Adipocyte (in vitro differentiated cells): ENCODE data around the gene RHCE.
"Not testable (repeated sequence)": the region's sequence is repeated elsewhere in the genome, so short reads cannot be mapped to it uniquely, and the experiment has no call there.

Source experiments
- DNase-seq: peaks from one replicate; pipeline ENCODE4 v3.0.0-alpha.2; 2015; ENCODE audit warnings: low read depth
- H3K27me3 ChIP-seq: replicated peaks from 2 replicates; pipeline ENCODE4 v1.7.0; 2013; ENCODE audit warnings: mild to moderate bottlenecking, low read length, moderate library complexity; ENCODE audit not compliant: control insufficient read depth, insufficient read depth
- H3K36me3 ChIP-seq: 2 replicates; pipeline ENCODE4 v1.7.0; 2013; ENCODE audit warnings: low read length, mild to moderate bottlenecking, moderate library complexity; ENCODE audit not compliant: control insufficient read depth, insufficient read depth, severe bottlenecking
- H3K4me1 ChIP-seq: 2 replicates; pipeline ENCODE4 v1.7.0; 2013; ENCODE audit warnings: mild to moderate bottlenecking, low read length, moderate library complexity; ENCODE audit not compliant: control insufficient read depth, insufficient read depth
- H3K4me3 ChIP-seq: 2 replicates; pipeline ENCODE4 v1.7.0; 2013; ENCODE audit warnings: mild to moderate bottlenecking, low read length, moderate library complexity
- H3K9ac ChIP-seq: 2 replicates; pipeline ENCODE4 v1.7.0; 2013; ENCODE audit warnings: mild to moderate bottlenecking, low read length, moderate library complexity
- H3K9me3 ChIP-seq: 2 replicates; pipeline ENCODE4 v1.7.0; 2013; ENCODE audit warnings: mild to moderate bottlenecking, low read length, moderate library complexity; ENCODE audit not compliant: control insufficient read depth

Gene RHCE

GRCh38 chr1:25356441-25356840, 64.2 kb downstream of the RHCE start:
- Histone ChIP-seq H3K4me1 (peaks cover 21% of the 10 kb centered on the region), H3K4me3 (no peak overlapping the region), H3K9me3 (no peaks in the 10 kb centered on the region), H3K9ac (no peak overlapping the region), H3K27me3 (no peaks in the 10 kb centered on the region), H3K36me3 (peaks cover 77% of the 10 kb centered on the region)
- no peak for DNase-seq

DNA sequence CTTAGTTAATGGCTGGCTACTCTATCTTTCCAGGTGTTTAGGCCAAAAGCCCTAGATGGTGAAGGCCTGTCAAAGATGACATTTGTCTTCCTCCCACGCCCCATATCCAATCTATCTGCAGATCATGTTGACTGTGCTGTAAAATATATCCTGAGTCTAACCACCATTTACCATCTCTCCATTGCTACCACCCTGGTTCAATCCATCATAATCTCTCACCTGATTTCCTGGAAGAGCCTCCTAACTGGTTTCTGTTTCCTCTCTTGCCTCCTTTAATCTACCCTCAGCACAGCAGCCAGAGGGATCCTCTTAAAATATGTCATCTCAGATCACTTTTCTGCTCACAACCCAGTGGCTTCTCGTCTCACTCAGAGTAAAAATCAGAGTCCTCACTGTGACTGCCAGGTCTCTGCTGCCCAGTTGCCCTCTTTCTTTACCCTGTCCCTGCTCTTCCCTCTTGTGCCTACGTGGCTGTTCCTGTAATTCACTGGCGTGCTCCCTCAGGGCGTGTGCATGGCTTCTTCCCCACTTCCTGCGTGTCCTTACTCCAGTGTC, 64.7 kb downstream of the RHCE start:
- Histone ChIP-seq H3K36me3 (peaks cover 75% of the 10 kb centered on the region), H3K9me3 (no peaks in the 10 kb centered on the region)

GRCh38 chr1:25349606-25350005, 71.0 kb downstream of the RHCE start:
- Histone ChIP-seq H3K4me1 (peaks cover 1% of the 10 kb centered on the region), H3K36me3 (peaks cover 54% of the 10 kb centered on the region)
- DNase-seq = no peak

More for the DNA sequence above, 64.7 kb downstream of the RHCE start:
- H3K9ac ChIP-seq = no peak overlapping the region
- H3K4me3 ChIP-seq = no peak overlapping the region
- H3K27me3 ChIP-seq = no peaks in the 10 kb centered on the region
- H3K4me1 ChIP-seq = peaks cover 16% of the 10 kb centered on the region
- DNase-seq = no peak

DNA sequence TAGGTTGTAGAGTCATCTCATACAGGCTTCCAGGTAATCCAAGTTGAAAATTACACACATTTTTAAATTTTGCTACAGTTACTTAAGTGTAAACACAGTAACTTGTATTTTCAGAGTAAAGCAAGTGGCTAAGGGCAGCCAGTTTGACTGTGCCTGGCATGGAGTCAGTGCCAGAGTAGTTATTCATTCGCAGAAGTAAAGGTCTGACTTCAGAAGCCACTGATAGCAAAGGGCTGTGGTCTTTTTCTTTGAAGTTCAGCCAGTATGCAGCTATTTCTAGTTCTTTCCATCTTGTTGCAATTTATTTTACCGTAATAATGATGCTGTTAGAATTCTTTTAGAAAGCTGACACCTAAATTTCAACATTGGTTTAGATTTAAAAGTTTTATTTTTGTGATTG, 73.1 kb downstream of the RHCE start:
- H3K9me3 ChIP-seq = no peaks in the 10 kb centered on the region
- no peaks in the 10 kb centered on the region for H3K27me3 ChIP-seq
- peaks cover 45% of the 10 kb centered on the region for H3K36me3 ChIP-seq
- peaks cover 17% of the 10 kb centered on the region for H3K4me1 ChIP-seq
- no peak for DNase-seq
- no peak overlapping the region for H3K4me3 ChIP-seq
- H3K9ac ChIP-seq = no peak overlapping the region

More at GRCh38 chr1:25349606-25350005, 71.0 kb downstream of the RHCE start:
- H3K27me3 ChIP-seq = no peaks in the 10 kb centered on the region
- H3K4me3 ChIP-seq = no peak overlapping the region
- H3K9me3 ChIP-seq = no peaks in the 10 kb centered on the region
- no peak overlapping the region for H3K9ac ChIP-seq

GRCh38 chr1:25343872-25344271, 76.8 kb downstream of the RHCE start:
- Histone ChIP-seq H3K27me3 (no peaks in the 10 kb centered on the region), H3K9me3 (no peaks in the 10 kb centered on the region), H3K4me1 (peaks cover 40% of the 10 kb centered on the region), H3K9ac (peak overlapping the region; percentile 11), H3K4me3 (no peak overlapping the region), H3K36me3 (peaks cover 30% of the 10 kb centered on the region)
- peak; percentile 81 for DNase-seq

DNA sequence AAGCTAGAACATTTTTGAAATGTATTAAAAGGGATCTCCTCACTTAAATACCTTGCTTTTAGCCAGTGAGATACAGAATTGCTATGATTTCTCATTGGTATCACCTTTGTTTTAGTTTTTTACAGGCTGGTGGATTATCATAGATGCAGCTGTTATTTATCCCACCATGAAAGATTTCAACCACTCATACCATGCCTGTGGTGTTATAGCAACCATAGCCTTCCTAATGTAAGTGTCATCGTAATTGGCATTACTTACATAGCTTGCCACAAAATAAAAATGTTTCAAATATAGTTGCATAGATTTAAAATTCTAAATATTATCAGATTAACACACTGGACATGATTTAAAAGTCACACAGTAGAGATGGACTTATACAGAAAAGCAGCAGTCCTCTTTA, 77.8 kb downstream of the RHCE start:
- peaks cover 26% of the 10 kb centered on the region for H3K36me3 ChIP-seq
- no peak overlapping the region for H3K9ac ChIP-seq
- peaks cover 40% of the 10 kb centered on the region for H3K4me1 ChIP-seq
- no peaks in the 10 kb centered on the region for H3K9me3 ChIP-seq
- DNase-seq = no peak
- H3K27me3 ChIP-seq = no peaks in the 10 kb centered on the region
- no peak overlapping the region for H3K4me3 ChIP-seq

DNA sequence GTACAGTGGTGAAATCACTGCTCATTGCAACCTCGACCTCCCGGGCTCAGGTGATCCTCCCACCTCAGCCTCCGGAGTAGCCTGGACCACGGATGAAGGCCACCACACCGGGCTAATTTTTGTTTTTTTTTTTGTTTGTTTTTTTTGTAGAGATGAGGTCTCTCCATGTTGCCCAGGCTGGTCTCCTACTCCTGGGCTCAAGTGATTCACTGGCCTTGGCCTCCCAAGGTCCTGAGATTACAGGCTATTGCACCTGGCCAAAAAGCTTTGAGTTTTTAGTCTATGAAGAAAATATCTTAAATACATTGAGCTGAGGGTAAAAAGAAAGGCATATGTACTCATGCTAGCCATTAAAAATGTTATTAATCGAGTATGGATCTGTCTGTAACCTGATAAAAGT, 78.9 kb downstream of the RHCE start:
- DNase-seq = no peak
- H3K27me3 ChIP-seq = no peaks in the 10 kb centered on the region
- no peaks in the 10 kb centered on the region for H3K9me3 ChIP-seq
- H3K9ac ChIP-seq = no peak overlapping the region
- no peak overlapping the region for H3K4me3 ChIP-seq
- peaks cover 22% of the 10 kb centered on the region for H3K36me3 ChIP-seq
- H3K4me1 ChIP-seq = peaks cover 40% of the 10 kb centered on the region

GRCh38 chr1:25338986-25339385, 81.6 kb downstream of the RHCE start:
- H3K9me3 ChIP-seq = no peaks in the 10 kb centered on the region
- peaks cover 32% of the 10 kb centered on the region for H3K4me1 ChIP-seq
- DNase-seq = no peak

GRCh38 chr1:25338188-25338981, 82.2 kb downstream of the RHCE start, which contains the start of gene TMEM50A:
TSS of gene TMEM50A (plus strand) at chr1:25338334. CDS start at chr1:25340487, 2,153 bp downstream.
- Histone ChIP-seq H3K4me3 (peak within 1 kb of the TSS; percentile 95), H3K9ac (peak within 1 kb of the TSS; percentile 93), H3K36me3 (peaks cover 7% of the 10 kb centered on the region), H3K27me3 (no peaks in the 10 kb centered on the region), H3K4me1 (peaks cover 26% of the 10 kb centered on the region), H3K9me3 (no peaks in the 10 kb centered on the region)
- peak; percentile 93 for DNase-seq

More at GRCh38 chr1:25338986-25339385, 81.6 kb downstream of the RHCE start:
- H3K4me3 ChIP-seq = peak overlapping the region; percentile 86
- H3K36me3 ChIP-seq = peaks cover 7% of the 10 kb centered on the region
- H3K9ac ChIP-seq = peak overlapping the region; percentile 93
- no peaks in the 10 kb centered on the region for H3K27me3 ChIP-seq

DNA sequence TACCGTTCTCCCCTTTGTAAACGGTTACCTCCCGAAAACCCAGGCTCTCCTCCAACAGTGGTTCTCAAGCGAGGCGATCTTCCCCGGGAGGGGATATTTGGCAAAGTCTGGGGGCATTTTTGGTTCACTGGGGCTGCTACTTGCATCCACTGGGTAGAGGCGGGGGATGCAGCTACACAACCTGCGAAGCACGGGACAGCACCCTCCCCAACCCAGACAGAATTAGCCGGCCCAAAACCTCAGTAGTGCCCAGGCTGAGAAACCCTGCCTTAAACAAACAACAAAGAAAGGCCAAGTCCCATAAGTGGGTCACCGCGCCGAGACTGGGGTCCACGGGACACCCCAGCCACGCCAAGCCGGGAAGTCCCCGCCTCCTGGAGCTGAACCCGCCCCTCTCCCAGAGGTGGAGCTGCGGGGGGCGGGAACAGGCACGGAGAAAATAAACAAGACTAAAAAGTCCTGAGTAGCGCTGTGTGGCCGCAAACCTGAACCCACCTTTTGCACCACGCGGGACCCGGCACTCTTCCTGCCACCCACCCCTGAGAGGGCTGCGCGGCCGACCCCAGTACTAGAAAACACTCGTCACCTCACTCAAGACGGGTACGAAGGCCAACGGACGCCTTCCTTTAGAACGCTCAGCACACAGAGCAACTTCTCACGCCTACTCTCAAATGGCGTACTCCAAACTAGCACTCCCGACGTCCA, 83.0 kb downstream of the RHCE start:
- H3K4me3 ChIP-seq = peak overlapping the region; percentile 86
- peak overlapping the region; percentile 93 for H3K9ac ChIP-seq
- not testable (repeated sequence) for H3K9me3 ChIP-seq, H3K36me3 ChIP-seq, DNase-seq, H3K27me3 ChIP-seq
- H3K4me1 ChIP-seq = peaks cover 22% of the 10 kb centered on the region

- not testable (repeated sequence) for H3K9me3 ChIP-seq
- DNase-seq = peak; percentile 3
- H3K4me3 ChIP-seq = peak overlapping the region; percentile 95
These were observed 83.7 kb downstream of the RHCE start for GRCh38 chr1:25336922-25337354.

More at GRCh38 chr1:25336922-25337354, 83.7 kb downstream of the RHCE start:
- H3K27me3 ChIP-seq, H3K36me3 ChIP-seq: not testable (repeated sequence)
- Histone ChIP-seq H3K9ac (peak overlapping the region; percentile 88), H3K4me1 (peaks cover 20% of the 10 kb centered on the region)
